Measurements from ENCODE around the gene FANCG.
A peak's percentile ranks its signal among the peaks of the same experiment; 100 is the strongest.

FANCG gene

DNA sequence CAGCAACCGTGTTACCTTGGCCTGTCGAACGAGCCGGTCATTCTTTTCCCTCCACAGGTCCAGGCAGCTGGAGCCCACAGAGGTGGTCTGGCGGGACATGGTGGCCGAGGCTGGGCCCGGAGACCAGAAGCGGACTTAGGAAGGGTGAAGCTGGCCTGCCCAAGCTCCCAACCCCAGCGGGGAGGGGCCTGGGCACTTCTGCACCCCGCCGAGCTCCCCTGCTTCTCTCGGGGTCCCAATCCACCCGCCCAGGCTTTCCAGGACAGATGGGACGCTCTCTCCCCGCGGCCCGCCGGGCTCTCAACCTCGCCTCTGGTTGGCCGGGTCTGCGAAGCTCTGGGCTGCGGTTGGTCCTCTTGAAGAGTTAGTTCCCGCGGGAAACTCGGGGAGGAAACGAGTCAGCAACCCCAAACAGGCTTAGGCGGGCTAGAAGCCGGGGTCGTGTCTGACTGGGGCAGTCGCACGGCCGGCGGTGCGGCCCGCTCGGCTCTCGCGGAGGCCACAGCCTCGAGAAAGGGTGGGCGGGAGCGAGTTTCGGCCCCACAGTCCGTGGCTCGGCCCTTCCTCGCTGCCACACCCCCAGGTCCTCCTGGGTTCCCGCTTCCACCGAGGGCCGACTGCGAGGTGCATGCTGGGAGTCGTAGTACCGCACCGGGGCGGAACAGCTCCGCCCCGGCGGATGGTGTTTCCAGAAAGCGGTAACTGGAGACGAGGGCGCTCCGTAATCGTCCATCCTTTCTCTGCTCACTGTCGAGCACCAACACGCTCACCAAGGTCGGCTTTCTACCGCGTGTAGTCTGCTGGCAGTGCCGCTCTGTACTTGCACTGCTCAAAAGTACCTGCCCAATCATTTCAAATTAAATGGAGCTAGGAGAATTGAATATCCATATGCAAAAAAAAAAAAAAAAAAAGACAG, at the start of gene FANCG:
Gene FANCG, minus strand, starts transcription at position 517 of the 916 bp plus-strand sequence. Its CDS starts 418 bp downstream, at position 99.
- DNase-seq, result peak; percentile 85

DNA sequence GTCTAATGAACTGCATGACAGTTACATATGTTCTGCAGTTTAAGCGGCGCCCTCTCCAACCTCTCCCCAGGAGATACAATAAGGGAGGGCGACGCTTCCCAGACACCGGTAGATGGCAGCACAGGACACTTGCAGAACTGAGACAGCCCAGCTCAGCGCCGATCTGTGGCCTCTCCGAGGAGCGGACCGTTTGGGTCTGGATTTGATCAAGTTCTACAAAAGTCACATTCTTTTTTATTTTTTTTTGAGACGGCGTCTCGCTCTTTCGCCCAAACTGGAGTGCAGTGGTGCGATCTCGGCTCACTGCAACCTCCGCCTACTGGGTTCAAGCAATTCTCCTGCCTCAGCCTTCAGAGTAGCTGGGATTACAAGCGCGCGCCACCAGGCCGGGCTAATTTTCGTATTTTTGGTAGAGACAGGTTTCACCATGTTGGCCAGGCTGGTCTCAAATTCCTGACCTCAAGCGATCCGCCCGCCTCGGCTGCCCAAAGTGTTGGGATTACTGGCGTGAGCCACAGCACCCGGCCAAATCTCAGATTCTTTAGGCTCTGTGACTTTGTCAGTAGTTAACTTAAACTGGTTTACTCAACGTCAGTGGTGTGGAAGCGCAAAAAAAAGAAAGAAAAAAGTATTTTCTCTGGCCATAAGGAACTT, 37.3 kb upstream of the FANCG start:
- DNase-seq, result peak; percentile 68

DNA sequence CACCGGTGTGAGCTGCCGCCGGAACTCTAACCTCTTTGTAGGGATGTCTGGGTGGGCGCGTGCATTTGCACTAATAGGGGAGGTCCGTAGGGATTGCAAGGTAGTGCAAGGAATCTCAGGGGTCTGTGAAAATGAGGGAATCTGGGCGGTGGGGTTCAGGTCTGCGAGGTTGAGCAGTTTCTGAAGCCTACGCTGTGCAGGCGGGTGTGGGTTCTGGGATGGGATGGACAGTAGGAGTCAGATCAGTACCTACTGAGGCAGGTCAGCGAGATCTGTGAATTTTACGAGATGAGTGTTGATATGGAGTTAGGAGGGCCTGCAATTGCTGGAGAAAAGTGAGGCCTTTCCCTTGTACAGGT, 36.8 kb upstream of the FANCG start:
- DNase-seq, result no peak

- peak; percentile 90 for DNase-seq
Observed at GRCh38 chr9:35115680-35116538, 36.2 kb upstream of the FANCG start, which contains the start of gene ATOSB. TSS of gene ATOSB (minus strand) at chr9:35115862. CDS start at chr9:35108274, 7,588 bp downstream.

DNA sequence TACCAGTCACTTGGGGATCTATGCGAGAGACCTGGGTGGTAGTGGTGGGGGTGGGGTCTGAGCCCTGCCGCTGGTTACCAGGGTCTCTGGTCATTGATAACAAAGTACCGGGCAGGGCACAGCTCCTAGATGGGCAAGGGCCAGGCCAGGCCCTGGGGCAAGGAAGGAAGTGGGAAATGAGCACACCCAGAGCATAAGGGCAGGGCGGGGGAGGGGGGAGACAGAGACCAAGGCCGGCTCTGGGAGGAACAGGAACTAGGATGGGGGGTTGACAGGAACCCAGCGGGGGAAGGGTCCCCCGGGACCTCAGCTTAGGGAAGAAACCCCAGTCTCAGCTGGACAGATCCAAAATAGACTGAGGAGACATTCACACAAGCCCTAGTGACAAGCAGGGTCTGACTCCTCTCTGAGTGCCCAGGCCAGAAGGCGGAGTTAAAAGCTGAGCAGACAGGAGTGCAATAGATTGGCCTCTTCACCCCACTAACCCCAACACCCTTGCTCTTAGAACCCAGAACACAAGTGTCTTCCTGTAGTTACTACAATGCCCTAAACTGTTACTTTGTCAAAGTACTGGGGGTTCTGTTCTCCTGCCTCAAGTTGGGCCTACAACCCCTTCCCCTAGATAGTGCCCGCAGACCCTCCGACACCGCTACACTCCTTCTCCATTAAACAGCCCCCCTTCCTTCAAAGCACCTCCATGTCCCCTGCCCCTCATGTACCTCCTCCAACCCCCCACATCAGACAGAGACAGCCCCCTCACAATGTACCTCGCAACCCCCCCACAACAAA, 35.3 kb upstream of the FANCG start:
- DNase-seq, result no peak

DNA sequence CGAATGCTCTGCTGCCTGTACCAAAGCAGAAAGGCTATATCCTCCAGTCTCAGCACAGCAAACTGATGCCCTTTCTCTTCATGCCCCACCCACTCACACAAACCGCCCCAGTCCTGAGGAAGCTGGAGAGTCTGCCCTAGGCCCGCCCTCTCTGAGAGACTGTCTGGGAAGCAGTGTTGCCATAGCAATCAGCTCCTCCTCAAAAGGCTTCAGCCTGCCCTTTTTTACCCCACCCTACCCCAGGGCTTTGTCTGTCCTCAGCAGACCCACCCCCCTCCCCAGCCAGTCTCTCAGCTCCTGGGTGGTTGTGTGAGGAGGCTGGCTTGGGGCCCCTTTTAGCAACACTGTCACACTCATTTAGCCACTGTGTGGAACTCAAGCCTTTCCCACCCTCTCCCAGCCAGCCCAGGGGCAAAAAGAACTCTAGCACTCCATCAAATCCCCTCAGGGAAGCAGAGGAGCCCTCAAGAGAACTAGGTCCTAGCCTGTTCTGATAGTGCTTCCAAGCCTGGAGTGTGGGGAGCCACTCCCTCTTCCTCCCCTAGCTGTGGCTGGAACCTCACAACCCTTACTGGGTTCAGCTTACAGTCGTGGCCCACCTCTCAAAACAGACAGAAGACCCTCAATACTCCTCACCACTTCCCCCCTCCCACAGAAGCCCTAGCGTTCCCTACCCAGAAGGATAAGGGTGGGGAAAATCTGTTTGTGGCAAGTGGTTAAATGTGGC, 34.5 kb upstream of the FANCG start:
- DNase-seq, result no peak

- DNase-seq, result no peak
Observed at GRCh38 chr9:35112257-35113020, 32.7 kb upstream of the FANCG start.

DNA sequence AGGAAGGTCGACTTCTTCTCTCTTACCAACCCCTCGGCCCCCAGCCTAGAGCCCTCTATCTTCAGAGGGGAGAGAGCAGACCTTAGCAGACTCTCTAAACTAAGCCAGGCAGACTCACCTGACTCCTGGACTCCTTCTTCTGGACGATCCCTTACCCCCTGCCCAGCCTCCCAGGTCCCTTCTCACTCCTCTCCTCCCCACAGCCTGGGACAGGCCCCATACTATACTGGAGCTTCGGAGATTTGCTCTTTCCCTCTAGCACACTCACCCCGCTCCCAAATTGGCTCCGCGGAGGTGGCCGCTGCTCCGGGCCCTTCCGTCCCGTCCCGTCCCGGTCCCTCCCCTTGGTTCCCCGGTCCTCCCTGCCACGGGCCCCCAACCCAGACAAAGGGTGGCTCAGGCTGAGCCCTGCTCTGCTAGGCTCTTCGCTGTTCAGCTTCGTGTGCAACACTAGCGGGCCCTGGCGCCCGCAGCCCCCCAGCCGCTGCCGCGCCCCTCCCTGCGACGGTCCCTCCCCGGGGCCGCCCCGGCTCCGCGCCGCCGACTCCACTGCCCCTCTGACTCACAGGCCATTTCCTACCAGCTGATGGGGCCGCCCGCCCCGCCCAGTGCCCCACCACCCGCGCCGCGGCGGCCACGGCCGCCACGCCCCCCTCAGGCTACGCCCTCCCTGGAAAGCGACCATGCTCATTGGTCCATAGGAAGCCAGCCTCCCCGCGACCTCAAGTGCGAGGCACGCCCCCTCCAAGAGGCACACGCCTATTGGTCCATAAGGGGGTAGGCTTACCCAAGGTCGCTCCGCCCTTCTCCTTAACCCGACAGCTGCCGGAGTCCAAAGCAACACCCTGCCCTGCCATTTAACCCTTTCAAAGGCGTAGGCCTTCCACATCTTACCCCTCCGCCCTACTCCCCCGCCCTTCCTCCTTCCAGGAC, 31.5 kb upstream of the FANCG start:
- DNase-seq, result peak; percentile 94

GRCh38 chr9:35110327-35110761, 30.6 kb upstream of the FANCG start:
- DNase-seq, result no peak

DNA sequence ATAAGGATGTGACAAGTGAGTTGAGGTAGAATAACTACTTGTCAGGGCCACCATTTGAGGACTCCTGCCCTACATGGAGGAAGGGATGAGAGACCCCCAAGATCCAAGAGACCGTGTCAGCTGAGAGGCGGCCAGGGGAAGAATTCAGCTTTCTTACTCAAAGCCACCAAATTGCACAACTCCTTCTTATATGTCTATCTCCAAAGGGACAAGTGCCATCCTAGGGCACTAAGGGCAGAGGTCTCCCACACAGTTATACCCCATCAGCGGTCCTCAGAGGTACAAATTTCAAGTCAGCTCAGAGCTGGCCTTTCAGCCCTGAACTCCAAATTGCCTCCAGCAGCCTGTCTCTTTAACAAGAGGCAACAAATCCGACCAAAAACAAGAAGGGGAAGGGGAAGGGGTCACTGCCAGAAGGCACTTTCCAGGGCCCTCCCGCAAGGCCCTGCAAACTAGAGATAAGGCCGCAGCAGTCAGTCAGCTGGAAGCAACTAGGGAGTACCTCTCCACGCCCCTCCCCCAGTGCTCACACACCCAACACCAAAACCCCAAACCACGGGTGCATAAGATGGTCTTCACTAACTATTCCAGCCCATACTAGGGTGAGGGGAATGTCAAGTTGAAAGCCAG, 29.3 kb upstream of the FANCG start:
- no peak for DNase-seq

DNA sequence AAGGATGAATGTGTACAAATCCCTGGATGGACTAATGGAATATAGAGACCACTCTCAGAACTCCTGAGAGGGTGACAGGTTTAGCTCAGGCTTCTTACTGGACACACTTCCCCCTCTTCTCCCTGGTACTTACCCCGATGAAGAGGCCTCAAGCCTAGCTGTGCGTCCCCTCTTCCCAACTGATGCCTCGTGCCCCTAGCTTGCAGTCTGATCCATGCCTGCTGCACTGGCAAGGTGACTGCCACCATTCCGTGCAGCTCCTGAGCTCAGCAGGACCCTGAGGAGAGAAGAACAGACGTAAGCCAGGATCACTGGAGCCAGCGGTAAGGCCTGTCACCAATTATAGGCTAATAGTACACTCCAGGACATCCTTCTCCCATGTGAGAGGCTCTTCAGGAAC, 28.7 kb upstream of the FANCG start:
- no peak for DNase-seq

DNA sequence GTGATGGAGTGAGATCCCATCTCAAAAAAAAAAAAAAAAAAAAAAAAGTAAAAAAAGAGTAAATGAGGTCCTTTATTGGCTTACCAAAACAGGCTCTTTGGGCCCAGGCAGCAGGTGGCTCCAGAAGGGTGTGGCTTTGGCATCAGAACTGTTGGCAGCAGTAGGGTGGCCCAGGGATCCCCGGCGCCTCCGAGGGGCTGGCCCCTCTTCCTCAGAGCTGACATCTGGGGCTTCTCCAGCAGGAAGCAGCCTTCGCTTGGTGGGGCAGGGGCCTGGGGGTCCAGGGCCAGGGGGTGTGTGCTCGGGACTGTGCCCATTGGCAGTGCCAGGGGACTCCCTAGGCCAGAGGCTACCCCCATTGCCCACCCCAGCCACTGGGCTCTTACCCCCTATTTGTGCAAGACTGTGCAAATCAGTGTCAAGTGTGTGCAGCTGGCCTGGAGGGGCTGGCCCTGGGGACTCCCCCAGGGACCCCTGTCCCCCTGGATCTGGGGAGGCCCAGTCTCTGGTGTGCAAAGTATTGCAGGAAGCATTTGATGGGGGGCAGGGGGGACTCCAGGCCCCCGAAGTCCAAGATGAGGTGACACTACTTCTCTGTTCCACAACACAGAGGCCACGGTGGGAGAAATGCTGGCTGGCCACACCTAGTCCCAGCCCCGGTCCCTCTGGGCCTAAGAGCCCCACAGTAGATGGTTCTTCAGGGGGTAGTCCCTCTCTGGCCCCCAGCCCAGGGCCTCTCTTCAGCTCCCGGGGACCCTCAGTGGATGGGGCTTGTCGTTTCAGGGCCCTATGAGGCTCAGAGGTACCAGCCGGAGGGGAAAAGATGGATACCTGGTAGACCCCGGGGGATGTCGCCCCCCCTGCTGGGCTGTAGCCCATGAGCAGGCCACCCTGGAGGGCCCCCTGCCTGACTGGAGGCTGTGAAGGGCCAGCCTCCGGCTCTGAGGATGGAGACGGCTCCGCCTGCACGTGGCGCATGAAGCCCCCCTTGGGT, 27.9 kb upstream of the FANCG start:
- DNase-seq, result no peak

DNA sequence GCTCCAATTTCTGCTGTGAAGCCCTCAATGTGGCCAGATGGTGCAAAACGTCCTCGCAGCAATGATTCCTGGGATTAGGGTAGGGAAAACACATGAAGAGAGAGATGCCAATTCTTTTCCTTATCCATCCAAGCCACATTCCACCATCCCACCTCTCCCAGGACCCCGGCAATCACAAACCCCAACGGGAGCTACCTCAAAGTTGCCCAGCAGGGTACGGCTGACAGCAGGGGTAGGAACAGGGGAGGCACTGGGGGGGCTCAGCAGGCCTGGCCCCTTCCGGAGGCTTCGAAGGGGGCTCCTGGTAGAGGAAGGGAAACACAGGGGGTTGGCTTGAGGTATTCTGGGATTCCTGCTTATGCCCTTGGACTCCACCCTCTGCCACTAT, 26.6 kb upstream of the FANCG start:
- no peak for DNase-seq

GRCh38 chr9:35105571-35106342, 26.0 kb upstream of the FANCG start:
- DNase-seq, result no peak

- DNase-seq, result no peak
Observed at GRCh38 chr9:35105126-35105525, 25.4 kb upstream of the FANCG start.

- no peak for DNase-seq
Observed at GRCh38 chr9:35104586-35104985, 24.8 kb upstream of the FANCG start.

DNA sequence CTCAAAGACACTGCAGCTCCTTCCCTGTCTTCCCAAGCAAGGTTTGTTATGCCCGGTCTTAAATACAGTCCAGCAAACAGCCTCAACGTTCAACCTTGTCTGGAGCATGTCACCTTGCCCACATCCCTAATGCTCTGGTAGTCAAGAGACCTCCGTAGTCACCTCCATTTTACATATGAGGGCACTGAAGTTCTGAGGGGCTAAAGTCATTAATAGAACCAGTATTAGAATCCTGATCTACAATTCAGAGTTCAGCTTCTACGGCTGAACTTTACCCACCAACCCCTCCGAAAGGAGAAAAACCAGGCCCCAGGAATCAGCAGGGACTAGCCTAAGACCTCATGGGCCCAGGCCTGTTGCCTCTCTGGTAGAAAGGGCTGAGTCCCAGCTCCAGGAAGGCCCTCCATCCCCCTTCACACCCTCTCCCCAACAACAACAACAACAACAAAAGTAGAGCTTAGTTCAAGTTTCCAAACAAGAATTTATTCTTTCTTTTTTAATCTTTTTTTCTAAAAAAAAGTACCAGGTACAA, 24.0 kb upstream of the FANCG start:
- DNase-seq, result no peak

Measured in 8988T (cell line).